ENCODE measurements around the gene PPP4R3B.

Gene PPP4R3B

GRCh38 chr2:55636831-55637230 is 19.4 kb upstream of the PPP4R3B start:
- Histone ChIP-seq H3K36me3 (ENCODE audit: low read length) (peaks cover 34% of the 10 kb centered on the region), H3K9me2 (replicated peaks; ENCODE audit: insufficient read depth, low read length) (no peaks in the 10 kb centered on the region), H3K9ac (ENCODE audit: low read length) (no peak overlapping the region), H3K27me3 (ENCODE audit: low read length) (no peaks in the 10 kb centered on the region), H2AFZ (ENCODE audit: low read depth, low read length, severe bottlenecking) (no peak overlapping the region), H3K4me2 (ENCODE audit: low read depth, low read length, poor library complexity, severe bottlenecking) (no peak overlapping the region), H4K20me1 (ENCODE audit: low read depth, low read length) (no peaks in the 10 kb centered on the region), H3F3A (ENCODE audit: insufficient read depth) (peaks cover 15% of the 10 kb centered on the region; the same call in 1 of the 2 replicates), H3K4me3 (ENCODE audit: insufficient read depth, low read length, poor library complexity, severe bottlenecking) (no peak overlapping the region), H3K27ac (ENCODE audit: low read depth, low read length) (no peak overlapping the region), H3K9me3 (ENCODE audit: insufficient read depth, low read length) (no peaks in the 10 kb centered on the region), H3K79me2 (ENCODE audit: insufficient read depth, low read length) (no peaks in the 10 kb centered on the region; the same call in 1 of the 2 replicates)
- no peak for TF ChIP-seq CTCF (IDR thresholded peaks at IDR 0.05; ENCODE audit: insufficient read depth, low read length, poor library complexity, severe bottlenecking)
- TF ChIP-seq EZH2phosphoT487 (conservative IDR thresholded peaks at IDR 0.05; ENCODE audit: low read length) = no peak

- H2AFZ ChIP-seq (ENCODE audit: low read depth, low read length, severe bottlenecking) = no peak overlapping the region
- H3K27ac ChIP-seq (ENCODE audit: low read depth, low read length) = no peak overlapping the region
- TF ChIP-seq CTCF (IDR thresholded peaks at IDR 0.05; ENCODE audit: insufficient read depth, low read length, poor library complexity, severe bottlenecking) (no peak), EZH2phosphoT487 (conservative IDR thresholded peaks at IDR 0.05; ENCODE audit: low read length) (no peak)
- H3K4me2 ChIP-seq (ENCODE audit: low read depth, low read length, poor library complexity, severe bottlenecking) = no peak overlapping the region
- peaks cover 43% of the 10 kb centered on the region for H3K79me2 ChIP-seq (ENCODE audit: insufficient read depth, low read length)
- H3K27me3 ChIP-seq (ENCODE audit: low read length) = no peaks in the 10 kb centered on the region
- no peak overlapping the region for H3K4me3 ChIP-seq (ENCODE audit: insufficient read depth, low read length, poor library complexity, severe bottlenecking)
- H3F3A ChIP-seq (ENCODE audit: insufficient read depth) = peaks cover 17% of the 10 kb centered on the region
- H3K9me3 ChIP-seq (ENCODE audit: insufficient read depth, low read length) = no peaks in the 10 kb centered on the region
- no peak overlapping the region for H3K9ac ChIP-seq (ENCODE audit: low read length)
- H3K36me3 ChIP-seq (ENCODE audit: low read length) = peaks cover 6% of the 10 kb centered on the region; the same call in 1 of the 2 replicates
- no peaks in the 10 kb centered on the region; the same call in 1 of the 2 replicates for H4K20me1 ChIP-seq (ENCODE audit: low read depth, low read length)
- no peaks in the 10 kb centered on the region for H3K9me2 ChIP-seq (replicated peaks; ENCODE audit: insufficient read depth, low read length)
Measured at GRCh38 chr2:55628931-55629330, 11.5 kb upstream of the PPP4R3B start.

GRCh38 chr2:55627915-55628314 is 10.5 kb upstream of the PPP4R3B start:
- H3F3A ChIP-seq (ENCODE audit: insufficient read depth) = peaks cover 11% of the 10 kb centered on the region
- no peak overlapping the region for H3K4me2 ChIP-seq (ENCODE audit: low read depth, low read length, poor library complexity, severe bottlenecking)
- no peak overlapping the region for H3K27ac ChIP-seq (ENCODE audit: low read depth, low read length)
- peaks cover 53% of the 10 kb centered on the region for H3K79me2 ChIP-seq (ENCODE audit: insufficient read depth, low read length)
- no peak overlapping the region for H3K9ac ChIP-seq (ENCODE audit: low read length)
- H3K4me3 ChIP-seq (ENCODE audit: insufficient read depth, low read length, poor library complexity, severe bottlenecking) = no peak overlapping the region
- H2AFZ ChIP-seq (ENCODE audit: low read depth, low read length, severe bottlenecking) = no peak overlapping the region
- no peak for TF ChIP-seq EZH2phosphoT487 (conservative IDR thresholded peaks at IDR 0.05; ENCODE audit: low read length)
- no peak for TF ChIP-seq CTCF (IDR thresholded peaks at IDR 0.05; ENCODE audit: insufficient read depth, low read length, poor library complexity, severe bottlenecking)
- no peaks in the 10 kb centered on the region; the same call in 1 of the 2 replicates for H4K20me1 ChIP-seq (ENCODE audit: low read depth, low read length)
- H3K36me3 ChIP-seq (ENCODE audit: low read length) = peaks cover 6% of the 10 kb centered on the region; the same call in 1 of the 2 replicates
- H3K9me3 ChIP-seq (ENCODE audit: insufficient read depth, low read length) = no peaks in the 10 kb centered on the region
- H3K27me3 ChIP-seq (ENCODE audit: low read length) = no peaks in the 10 kb centered on the region
- no peaks in the 10 kb centered on the region for H3K9me2 ChIP-seq (replicated peaks; ENCODE audit: insufficient read depth, low read length)

Measured in SU-DHL-6 (cell line).